SK-N-MC (cell line): ENCODE measurements around the gene NAV3.

Source experiments
- EZH2 ChIP-seq: fragments of 200-600 bp; sonication (generic); IDR thresholded peaks from one replicate; pipeline ENCODE4 v1.6.1; 2017; ENCODE audit warnings: antibody characterized with exemption
- FOXP2 ChIP-seq: optimal IDR thresholded peaks from 2 replicates; pipeline ENCODE3; 2011; ENCODE audit warnings: mild to moderate bottlenecking, moderate library complexity; ENCODE audit not compliant: insufficient read depth; ENCODE audit errors: extremely low read length, control extremely low read depth

DNA sequence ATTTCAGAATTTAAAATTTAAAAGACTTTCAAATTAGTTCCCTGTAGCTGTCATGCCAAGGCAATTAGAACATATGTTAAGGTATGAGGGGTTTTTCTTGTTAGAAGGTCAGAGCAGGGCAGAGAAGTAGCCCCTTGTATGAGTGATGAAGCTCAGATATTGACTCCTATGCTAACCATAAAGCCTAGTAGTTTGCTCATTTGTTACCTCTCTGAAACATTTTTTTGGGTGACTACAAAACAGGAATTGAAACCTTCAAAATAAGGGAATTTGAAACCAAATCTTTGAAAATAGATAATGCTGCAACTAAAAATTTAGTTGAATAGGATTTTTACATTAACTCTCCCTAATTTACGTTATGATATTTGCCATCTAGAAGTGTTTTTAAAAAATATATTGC, 333.5 kb downstream of the NAV3 start:
- TF ChIP-seq EZH2 (no peak), FOXP2 (no peak)
